Keratinocyte (primary cell): Measurements from ENCODE around the gene CHL1. TPM values are rescaled to one million over a fixed set of nuclear protein-coding genes. Genes with fewer than 3 reads are reported as not detected.

Experiments
- DNase-seq: peaks from one replicate; pipeline ENCODE4 v3.0.0-alpha.2; 2011; ENCODE audit warnings: low read depth, missing footprints, low spot score
- FAIRE-seq: peaks from 2 replicates; lab custom pipeline; 2011; peaks lifted over from hg19 to GRCh38; lab: Jason Lieb, UNC
- H2AFZ ChIP-seq: 2 replicates; pipeline ENCODE4 v1.6.0; 2012; ENCODE audit warnings: low read length, control low read depth, inconsistent platforms; ENCODE audit not compliant: control insufficient read depth
- H3K27ac ChIP-seq: 2 replicates; pipeline ENCODE4 v1.5.1; 2011; ENCODE audit warnings: low read length; ENCODE audit not compliant: control insufficient read depth, insufficient read depth
- H3K27me3 ChIP-seq: 3 replicates; pipeline ENCODE4 v1.6.0; 2011; ENCODE audit warnings: low read length; ENCODE audit not compliant: control insufficient read depth, insufficient read depth; ENCODE audit errors: extremely low read depth
- H3K36me3 ChIP-seq, 2 experiments: 2 replicates in 1 of 2; 3 replicates in 1 of 2; pipeline ENCODE4 v1.5.1; 2011; ENCODE audit warnings: low read length in 2 of 2, mild to moderate bottlenecking in 1 of 2; ENCODE audit not compliant: control insufficient read depth in 2 of 2, insufficient read depth in 2 of 2; ENCODE audit errors: extremely low read depth in 1 of 2
- H3K4me1 ChIP-seq: 3 replicates; pipeline ENCODE4 v1.5.1; 2011; ENCODE audit warnings: low read length; ENCODE audit not compliant: control insufficient read depth, insufficient read depth; ENCODE audit errors: extremely low read depth
- H3K4me2 ChIP-seq: 3 replicates; pipeline ENCODE4 v1.6.0; 2011; ENCODE audit warnings: low read depth, low read length; ENCODE audit not compliant: control insufficient read depth, insufficient read depth; ENCODE audit errors: extremely low read depth
- H3K4me3 ChIP-seq, 3 experiments: fragments of 200-600 bp in 1 of 3; sonication (generic) in 1 of 3; 2 replicates in 2 of 3; 3 replicates in 1 of 3; pipeline ENCODE4 v1.5.1; 2011 to 2016; ENCODE audit warnings: low read length in 3 of 3, mild to moderate bottlenecking in 3 of 3, control low read depth in 2 of 3, inconsistent platforms in 1 of 3, low read depth in 1 of 3, mixed read lengths in 1 of 3, mixed run types in 1 of 3, moderate library complexity in 1 of 3; ENCODE audit not compliant: control insufficient read depth in 2 of 3, insufficient read depth in 2 of 3; ENCODE audit errors: extremely low read depth in 1 of 3
- H3K79me2 ChIP-seq: 2 replicates; pipeline ENCODE4 v1.6.0; 2012; ENCODE audit warnings: low read length; ENCODE audit not compliant: control insufficient read depth, insufficient read depth
- H3K9ac ChIP-seq: 3 replicates; pipeline ENCODE4 v1.6.0; 2011; ENCODE audit warnings: low read length; ENCODE audit not compliant: control insufficient read depth, insufficient read depth; ENCODE audit errors: extremely low read depth
- H3K9me1 ChIP-seq: 3 replicates; pipeline ENCODE4 v1.6.0; 2011; ENCODE audit warnings: low read length; ENCODE audit not compliant: control insufficient read depth, insufficient read depth; ENCODE audit errors: extremely low read depth
- H3K9me3 ChIP-seq: 2 replicates; pipeline ENCODE4 v1.5.1; 2012; ENCODE audit warnings: low read depth, low read length; ENCODE audit not compliant: control insufficient read depth
- H4K20me1 ChIP-seq: 3 replicates; pipeline ENCODE4 v1.6.0; 2011; ENCODE audit warnings: low read length; ENCODE audit not compliant: control insufficient read depth, insufficient read depth; ENCODE audit errors: extremely low read depth
- EZH2 ChIP-seq: IDR thresholded peaks from one replicate; pipeline ENCODE4 v1.6.1; 2012; ENCODE audit warnings: inconsistent platforms, mild to moderate bottlenecking, low read length, moderate library complexity
- dilution Hi-C: fragments of 300-500 bp; cut with MboI; formaldehyde crosslinking; loops from one replicate; pipeline ENCODE4 v1.7.0; 2020; ENCODE audit warnings: low sequenced_read_pairs; ENCODE audit not compliant: extremely low pct_ligation_motif_present
- polyA plus RNA-seq, 5 experiments: library from polyadenylated mRNA; depleted of rRNA in 3 of 5; stranded (reverse) in 3 of 5; stranded (forward) in 1 of 5; unstranded in 1 of 5; fragments of >200 nt; gene quantifications; 1 replicate in 1 of 5; 2 replicates in 3 of 5; 3 replicates in 1 of 5; pipeline versions ENCODE4 v1.2.1 to v1.2.3, GENCODE V29; 2011 to 2012; ENCODE audit warnings: missing spikeins in 2 of 5, low read depth in 1 of 5, low replicate concordance in 1 of 5
- TF ChIP-seq, protein P1 (sequence below), 3 experiments: IDR thresholded peaks in 1 of 3; conservative IDR thresholded peaks in 1 of 3; optimal IDR thresholded peaks in 1 of 3; 2 replicates in 2 of 3; 3 replicates in 1 of 3; pipeline versions ENCODE3 to v1.5.1; 2011; ENCODE audit warnings: low read length in 3 of 3, mild to moderate bottlenecking in 3 of 3, moderate library complexity in 2 of 3, control low read depth in 1 of 3, inconsistent platforms in 1 of 3; ENCODE audit not compliant: insufficient read depth in 2 of 3; ENCODE audit errors: extremely low read depth in 1 of 3

The CHL1 gene
- polyA plus RNA-seq, 1 donor (not counting 4 experiments of a cell fraction or from before 2014, with no cell fraction given) = 0.04 TPM

DNA sequence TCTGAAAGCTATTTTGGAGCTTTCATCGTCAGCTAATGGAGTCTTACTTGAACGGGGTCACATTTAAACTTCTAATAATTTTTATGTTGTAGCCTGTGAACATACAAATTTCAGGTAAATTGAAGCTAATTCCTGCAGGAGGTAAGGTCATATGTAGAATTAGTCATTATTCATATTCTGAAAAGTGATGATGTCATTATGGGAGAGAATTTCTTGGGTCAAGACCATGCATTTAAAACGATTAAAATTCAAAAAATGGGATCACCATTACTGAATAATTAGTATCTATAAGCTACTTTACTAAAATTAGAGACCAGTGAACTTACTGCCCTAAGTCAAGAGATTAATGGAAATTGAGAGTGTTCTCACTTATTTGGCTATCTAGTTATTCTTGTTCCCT lies 120.4 kb downstream of the CHL1 start:
- FAIRE-seq (no peak), DNase-seq (no peak)
- no peaks in the 10 kb centered on the region for H3K36me3 ChIP-seq
- H3K4me3 ChIP-seq = no peak overlapping the region
- H4K20me1 ChIP-seq = no peaks in the 10 kb centered on the region
- H3K27me3 ChIP-seq = no peaks in the 10 kb centered on the region
- no peak overlapping the region for H2AFZ ChIP-seq
- H3K9me1 ChIP-seq = no peaks in the 10 kb centered on the region
- no peak overlapping the region for H3K9ac ChIP-seq
- no peaks in the 10 kb centered on the region for H3K9me3 ChIP-seq
- TF ChIP-seq, protein P1, sequence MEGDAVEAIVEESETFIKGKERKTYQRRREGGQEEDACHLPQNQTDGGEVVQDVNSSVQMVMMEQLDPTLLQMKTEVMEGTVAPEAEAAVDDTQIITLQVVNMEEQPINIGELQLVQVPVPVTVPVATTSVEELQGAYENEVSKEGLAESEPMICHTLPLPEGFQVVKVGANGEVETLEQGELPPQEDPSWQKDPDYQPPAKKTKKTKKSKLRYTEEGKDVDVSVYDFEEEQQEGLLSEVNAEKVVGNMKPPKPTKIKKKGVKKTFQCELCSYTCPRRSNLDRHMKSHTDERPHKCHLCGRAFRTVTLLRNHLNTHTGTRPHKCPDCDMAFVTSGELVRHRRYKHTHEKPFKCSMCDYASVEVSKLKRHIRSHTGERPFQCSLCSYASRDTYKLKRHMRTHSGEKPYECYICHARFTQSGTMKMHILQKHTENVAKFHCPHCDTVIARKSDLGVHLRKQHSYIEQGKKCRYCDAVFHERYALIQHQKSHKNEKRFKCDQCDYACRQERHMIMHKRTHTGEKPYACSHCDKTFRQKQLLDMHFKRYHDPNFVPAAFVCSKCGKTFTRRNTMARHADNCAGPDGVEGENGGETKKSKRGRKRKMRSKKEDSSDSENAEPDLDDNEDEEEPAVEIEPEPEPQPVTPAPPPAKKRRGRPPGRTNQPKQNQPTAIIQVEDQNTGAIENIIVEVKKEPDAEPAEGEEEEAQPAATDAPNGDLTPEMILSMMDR (optimal IDR thresholded peaks at IDR 0.05 in 1 of 3, IDR thresholded peaks at IDR 0.05 in 1 of 3, conservative IDR thresholded peaks at IDR 0.05 in 1 of 3; ENCODE audit: extremely low read depth in 1 of 3, insufficient read depth in 2 of 3, low read length in 3 of 3) = no peak
- TF ChIP-seq EZH2 = no peak
- H3K27ac ChIP-seq = no peak overlapping the region
- dilution Hi-C loops = no loop called here
- no peaks in the 10 kb centered on the region for H3K79me2 ChIP-seq
- H3K4me2 ChIP-seq = no peak overlapping the region
- H3K4me1 ChIP-seq = no peaks in the 10 kb centered on the region

DNA sequence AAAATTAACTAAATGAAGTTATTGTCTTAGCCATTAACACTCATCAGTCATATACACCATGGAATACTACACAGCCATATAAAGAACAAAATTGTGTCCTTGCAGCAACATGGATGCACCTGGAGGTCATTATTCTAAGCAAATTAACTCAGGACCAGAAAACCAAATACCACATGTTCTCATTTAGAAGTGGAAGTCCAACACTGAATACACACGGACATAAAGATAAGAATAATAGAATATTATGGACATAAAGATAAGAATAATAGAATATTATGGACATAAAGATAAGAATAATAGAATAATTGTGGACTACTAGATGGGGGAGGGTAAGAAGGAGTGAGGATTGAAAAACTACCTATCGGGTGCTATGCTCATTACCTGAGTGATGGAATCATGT lies 122.3 kb downstream of the CHL1 start:
- Histone ChIP-seq H3K79me2 (no peaks in the 10 kb centered on the region), H2AFZ (no peak overlapping the region), H3K36me3 (no peaks in the 10 kb centered on the region), H3K4me2 (no peak overlapping the region), H3K27ac (no peak overlapping the region), H4K20me1 (no peaks in the 10 kb centered on the region), H3K4me3 (no peak overlapping the region), H3K9me1 (no peaks in the 10 kb centered on the region), H3K9me3 (no peaks in the 10 kb centered on the region), H3K27me3 (no peaks in the 10 kb centered on the region), H3K4me1 (no peaks in the 10 kb centered on the region), H3K9ac (no peak overlapping the region)
- dilution Hi-C loops = no loop called here
- FAIRE-seq (no peak), DNase-seq (no peak)
- TF ChIP-seq, protein P1 (optimal IDR thresholded peaks at IDR 0.05 in 1 of 3, IDR thresholded peaks at IDR 0.05 in 1 of 3, conservative IDR thresholded peaks at IDR 0.05 in 1 of 3; ENCODE audit: extremely low read depth in 1 of 3, insufficient read depth in 2 of 3, low read length in 3 of 3) = no peak
- no peak for TF ChIP-seq EZH2
